ENCODE measurements around the gene RALGAPA2. TPM values are rescaled to one million over a fixed set of nuclear protein-coding genes. Genes with fewer than 3 reads are reported as not detected.

Gene RALGAPA2
- total and polyA plus RNA-seq, 5 donors from 2014 or later, result 4.7 to 28.8 (median 6.2) TPM

- H3K4me1 ChIP-seq (ENCODE audit: control insufficient read depth, insufficient read depth, low read length, poor library complexity, severe bottlenecking), result no peaks in the 10 kb centered on the region
- DNase-seq (no peak), ATAC-seq (ENCODE audit: low read depth in 2 of 2) (no peak)
- Mint-ChIP-seq H3K4me3 (no peak overlapping the region), H3K36me3 (peaks cover 31% of the 10 kb centered on the region), H3K4me1 (peaks cover 0 to 8% (median 0%) of the 10 kb centered on the region in 4 donors), H3K27me3 (no peaks in the 10 kb centered on the region), H3K9me3 (no peaks in the 10 kb centered on the region), H3K27ac (peak overlapping the region in 1 of 3 donors; percentile 24)
- H3K27ac ChIP-seq (ENCODE audit: insufficient read depth, low read length, poor library complexity, severe bottlenecking), result no peak overlapping the region
- H3K9me3 ChIP-seq (ENCODE audit: control insufficient read depth in 2 of 2, low read length in 2 of 2), result no peaks in the 10 kb centered on the region
- no peaks in the 10 kb centered on the region for H3K27me3 ChIP-seq (ENCODE audit: control insufficient read depth, insufficient read depth, low read length)
- no peak overlapping the region for H3K4me3 ChIP-seq (ENCODE audit: low read depth, low read length)
- H3K36me3 ChIP-seq (ENCODE audit: control insufficient read depth, insufficient read depth, low read length), result peaks cover 6% of the 10 kb centered on the region
Measured at GRCh38 chr20:20393207-20394120, 319.0 kb downstream of the RALGAPA2 start.

- Mint-ChIP-seq H3K9me3 (no peaks in the 10 kb centered on the region), H3K4me3 (no peak overlapping the region), H3K27me3 (no peaks in the 10 kb centered on the region), H3K4me1 (peaks cover 0 to 8% (median 0%) of the 10 kb centered on the region in 4 donors), H3K36me3 (peaks cover 28% of the 10 kb centered on the region), H3K27ac (peak overlapping the region in 2 of 3 donors; percentile 35 to 71)
- H3K9me3 ChIP-seq (ENCODE audit: control insufficient read depth in 2 of 2, low read length in 2 of 2), result no peaks in the 10 kb centered on the region
- H3K27me3 ChIP-seq (ENCODE audit: control insufficient read depth, insufficient read depth, low read length), result no peaks in the 10 kb centered on the region
- ATAC-seq (ENCODE audit: low read depth in 2 of 2) (no peak), DNase-seq (no peak)
- H3K27ac ChIP-seq (ENCODE audit: insufficient read depth, low read length, poor library complexity, severe bottlenecking), result no peak overlapping the region
- H3K4me3 ChIP-seq (ENCODE audit: low read depth, low read length), result no peak overlapping the region
- H3K4me1 ChIP-seq (ENCODE audit: control insufficient read depth, insufficient read depth, low read length, poor library complexity, severe bottlenecking), result no peaks in the 10 kb centered on the region
- H3K36me3 ChIP-seq (ENCODE audit: control insufficient read depth, insufficient read depth, low read length), result peaks cover 6% of the 10 kb centered on the region
Measured at GRCh38 chr20:20391766-20392165, 320.7 kb downstream of the RALGAPA2 start.

GRCh38 chr20:20391115-20391514 is 321.3 kb downstream of the RALGAPA2 start:
- H3K4me1 Mint-ChIP-seq, result peaks cover 0 to 8% (median 0%) of the 10 kb centered on the region in 4 donors
- Histone ChIP-seq H3K27ac (ENCODE audit: insufficient read depth, low read length, poor library complexity, severe bottlenecking) (no peak overlapping the region), H3K4me1 (ENCODE audit: control insufficient read depth, insufficient read depth, low read length, poor library complexity, severe bottlenecking) (no peaks in the 10 kb centered on the region), H3K4me3 (ENCODE audit: low read depth, low read length) (no peak overlapping the region), H3K27me3 (ENCODE audit: control insufficient read depth, insufficient read depth, low read length) (no peaks in the 10 kb centered on the region), H3K36me3 (ENCODE audit: control insufficient read depth, insufficient read depth, low read length) (peaks cover 6% of the 10 kb centered on the region), H3K9me3 (ENCODE audit: control insufficient read depth in 2 of 2, low read length in 2 of 2) (no peaks in the 10 kb centered on the region)
- ATAC-seq (ENCODE audit: low read depth in 2 of 2), result no peak
- no peak overlapping the region for H3K27ac Mint-ChIP-seq
- peaks cover 25% of the 10 kb centered on the region for H3K36me3 Mint-ChIP-seq
- no peak overlapping the region for H3K4me3 Mint-ChIP-seq
- H3K27me3 Mint-ChIP-seq, result no peaks in the 10 kb centered on the region
- no peaks in the 10 kb centered on the region for H3K9me3 Mint-ChIP-seq
- no peak for DNase-seq

GRCh38 chr20:20390393-20390792 is 322.1 kb downstream of the RALGAPA2 start:
- ATAC-seq (ENCODE audit: low read depth in 2 of 2) (no peak), DNase-seq (no peak)
- peaks cover 0 to 8% (median 0%) of the 10 kb centered on the region in 4 donors for H3K4me1 Mint-ChIP-seq
- H3K36me3 ChIP-seq (ENCODE audit: control insufficient read depth, insufficient read depth, low read length), result peaks cover 6% of the 10 kb centered on the region
- no peak overlapping the region for H3K27ac ChIP-seq (ENCODE audit: insufficient read depth, low read length, poor library complexity, severe bottlenecking)
- no peaks in the 10 kb centered on the region for H3K27me3 Mint-ChIP-seq
- H3K27me3 ChIP-seq (ENCODE audit: control insufficient read depth, insufficient read depth, low read length), result no peaks in the 10 kb centered on the region
- H3K36me3 Mint-ChIP-seq, result peaks cover 25% of the 10 kb centered on the region
- no peak overlapping the region for H3K4me3 Mint-ChIP-seq
- no peaks in the 10 kb centered on the region for H3K4me1 ChIP-seq (ENCODE audit: control insufficient read depth, insufficient read depth, low read length, poor library complexity, severe bottlenecking)
- H3K9me3 ChIP-seq (ENCODE audit: control insufficient read depth in 2 of 2, low read length in 2 of 2), result no peaks in the 10 kb centered on the region
- no peak overlapping the region for H3K27ac Mint-ChIP-seq
- no peaks in the 10 kb centered on the region for H3K9me3 Mint-ChIP-seq
- no peak overlapping the region for H3K4me3 ChIP-seq (ENCODE audit: low read depth, low read length)

GRCh38 chr20:20386192-20386591 is 326.3 kb downstream of the RALGAPA2 start:
- Histone ChIP-seq H3K36me3 (ENCODE audit: control insufficient read depth, insufficient read depth, low read length) (no peaks in the 10 kb centered on the region), H3K4me3 (ENCODE audit: low read depth, low read length) (no peak overlapping the region), H3K27ac (ENCODE audit: insufficient read depth, low read length, poor library complexity, severe bottlenecking) (no peak overlapping the region), H3K4me1 (ENCODE audit: control insufficient read depth, insufficient read depth, low read length, poor library complexity, severe bottlenecking) (no peaks in the 10 kb centered on the region), H3K27me3 (ENCODE audit: control insufficient read depth, insufficient read depth, low read length) (peaks cover 2% of the 10 kb centered on the region), H3K9me3 (ENCODE audit: control insufficient read depth in 2 of 2, low read length in 2 of 2) (no peaks in the 10 kb centered on the region)
- H3K4me3 Mint-ChIP-seq, result no peak overlapping the region
- ATAC-seq (ENCODE audit: low read depth in 2 of 2), result no peak
- no peak overlapping the region for H3K27ac Mint-ChIP-seq
- peaks cover 3% of the 10 kb centered on the region for H3K36me3 Mint-ChIP-seq
- DNase-seq, result no peak
- peaks cover 0 to 8% (median 0%) of the 10 kb centered on the region in 4 donors for H3K4me1 Mint-ChIP-seq
- peaks cover 6% of the 10 kb centered on the region for H3K27me3 Mint-ChIP-seq
- H3K9me3 Mint-ChIP-seq, result peaks cover 0 to 1% (median 0%) of the 10 kb centered on the region in 7 donors

GRCh38 chr20:20375862-20376261 is 336.6 kb downstream of the RALGAPA2 start:
- Histone ChIP-seq H3K36me3 (ENCODE audit: control insufficient read depth, insufficient read depth, low read length) (no peaks in the 10 kb centered on the region), H3K9me3 (ENCODE audit: control insufficient read depth in 2 of 2, low read length in 2 of 2) (peaks cover 0 to 1% of the 10 kb centered on the region in 2 experiments), H3K4me3 (ENCODE audit: low read depth, low read length) (no peak overlapping the region), H3K27ac (ENCODE audit: insufficient read depth, low read length, poor library complexity, severe bottlenecking) (no peak overlapping the region), H3K4me1 (ENCODE audit: control insufficient read depth, insufficient read depth, low read length, poor library complexity, severe bottlenecking) (no peaks in the 10 kb centered on the region), H3K27me3 (ENCODE audit: control insufficient read depth, insufficient read depth, low read length) (peaks cover 11% of the 10 kb centered on the region)
- H3K4me3 Mint-ChIP-seq, result no peak overlapping the region
- H3K9me3 Mint-ChIP-seq, result no peaks in the 10 kb centered on the region
- peaks cover 42% of the 10 kb centered on the region for H3K27me3 Mint-ChIP-seq
- H3K27ac Mint-ChIP-seq, result no peak overlapping the region
- DNase-seq, result no peak
- ATAC-seq (ENCODE audit: low read depth in 2 of 2), result no peak
- no peaks in the 10 kb centered on the region for H3K36me3 Mint-ChIP-seq
- no peaks in the 10 kb centered on the region for H3K4me1 Mint-ChIP-seq

- Histone ChIP-seq H3K36me3 (ENCODE audit: control insufficient read depth, insufficient read depth, low read length) (no peaks in the 10 kb centered on the region), H3K27ac (ENCODE audit: insufficient read depth, low read length, poor library complexity, severe bottlenecking) (no peak overlapping the region), H3K27me3 (ENCODE audit: control insufficient read depth, insufficient read depth, low read length) (peaks cover 14% of the 10 kb centered on the region), H3K4me3 (ENCODE audit: low read depth, low read length) (no peak overlapping the region), H3K4me1 (ENCODE audit: control insufficient read depth, insufficient read depth, low read length, poor library complexity, severe bottlenecking) (no peaks in the 10 kb centered on the region), H3K9me3 (ENCODE audit: control insufficient read depth in 2 of 2, low read length in 2 of 2) (no peaks in the 10 kb centered on the region)
- Mint-ChIP-seq H3K4me1 (peaks cover 0 to 7% (median 5%) of the 10 kb centered on the region in 4 donors), H3K27ac (no peak overlapping the region), H3K4me3 (no peak overlapping the region), H3K27me3 (peaks cover 54% of the 10 kb centered on the region), H3K9me3 (peaks cover 0 to 2% (median 0%) of the 10 kb centered on the region in 7 donors), H3K36me3 (no peaks in the 10 kb centered on the region)
- no peak for ATAC-seq (ENCODE audit: low read depth in 2 of 2)
- DNase-seq, result no peak
Measured at GRCh38 chr20:20373091-20373571, 339.3 kb downstream of the RALGAPA2 start.

Data from CD4-positive, CD25-positive, alpha-beta regulatory T cell (primary cell).